Trophoblast cell (in vitro differentiated cells and primary cell): ENCODE results near the gene GOLGA6L2.
A peak's percentile ranks its signal among the peaks of the same experiment; 100 is the strongest.
"Not testable (repeated sequence)": the region's sequence is repeated elsewhere in the genome, so short reads cannot be mapped to it uniquely, and the experiment has no call there.

Experiments
- DNase-seq, 2 donors: peaks; one replicate each; pipeline ENCODE4 v3.0.0-alpha.2; 2016
- H2AFZ ChIP-seq: 2 replicates; pipeline ENCODE4 v1.6.1; 2013; ENCODE audit warnings: low read length, moderate library complexity, mild to moderate bottlenecking; ENCODE audit not compliant: insufficient read depth, poor library complexity
- H2AK5ac ChIP-seq: 2 replicates; pipeline ENCODE4 v1.6.1; 2013; ENCODE audit warnings: mild to moderate bottlenecking, low read length
- H2BK120ac ChIP-seq: 2 replicates; pipeline ENCODE4 v1.6.1; 2013; ENCODE audit warnings: low read length, mild to moderate bottlenecking, moderate library complexity; ENCODE audit not compliant: insufficient read depth, poor library complexity
- H2BK12ac ChIP-seq: 2 replicates; pipeline ENCODE4 v1.6.1; 2013; ENCODE audit warnings: mild to moderate bottlenecking, low read length, moderate library complexity
- H2BK5ac ChIP-seq: 2 replicates; pipeline ENCODE4 v1.6.1; 2013; ENCODE audit warnings: low read length, low read depth, moderate library complexity, mild to moderate bottlenecking; ENCODE audit not compliant: poor library complexity
- H3K14ac ChIP-seq: 2 replicates; pipeline ENCODE4 v1.6.1; 2013; ENCODE audit warnings: mild to moderate bottlenecking, low read length
- H3K18ac ChIP-seq: 2 replicates; pipeline ENCODE4 v1.6.1; 2013; ENCODE audit warnings: mild to moderate bottlenecking, low read length
- H3K23ac ChIP-seq: 2 replicates; pipeline ENCODE4 v1.6.1; 2013; ENCODE audit warnings: low read length
- H3K27ac ChIP-seq: 2 replicates; pipeline ENCODE4 v1.5.1; 2013; ENCODE audit warnings: low read depth, mild to moderate bottlenecking, inconsistent platforms, low read length, moderate library complexity
- H3K27me3 ChIP-seq: 2 replicates; pipeline ENCODE4 v1.6.1; 2013; ENCODE audit warnings: inconsistent platforms, mild to moderate bottlenecking, low read length, moderate library complexity; ENCODE audit not compliant: insufficient read depth
- H3K36me3 ChIP-seq, 2 experiments: 1 replicate in 1 of 2; 2 replicates in 1 of 2; pipeline ENCODE4 v1.6.1; 2013; ENCODE audit warnings: low read length in 2 of 2, mild to moderate bottlenecking in 2 of 2, moderate library complexity in 1 of 2; ENCODE audit not compliant: insufficient read depth in 2 of 2, control insufficient read depth in 1 of 2
- H3K4ac ChIP-seq: 2 replicates; pipeline ENCODE4 v1.6.1; 2013; ENCODE audit warnings: low read depth, mild to moderate bottlenecking, low read length, moderate library complexity
- H3K4me1 ChIP-seq, 2 experiments: 1 replicate in 1 of 2; 2 replicates in 1 of 2; pipeline ENCODE4 v1.6.1; 2013; ENCODE audit warnings: low read length in 2 of 2, mild to moderate bottlenecking in 2 of 2, moderate library complexity in 1 of 2; ENCODE audit not compliant: insufficient read depth in 2 of 2, control insufficient read depth in 1 of 2
- H3K4me2 ChIP-seq: 2 replicates; pipeline ENCODE4 v1.6.1; 2013; ENCODE audit warnings: inconsistent platforms, mild to moderate bottlenecking, low read length, moderate library complexity
- H3K4me3 ChIP-seq: 2 replicates; pipeline ENCODE4 v1.5.1; 2013; ENCODE audit warnings: mild to moderate bottlenecking, low read depth, low read length, inconsistent platforms
- H3K79me1 ChIP-seq: one replicate; pipeline ENCODE4 v1.6.1; 2013; ENCODE audit warnings: low read length
- H3K79me2 ChIP-seq: 2 replicates; pipeline ENCODE4 v1.6.1; 2013; ENCODE audit warnings: low read length, mild to moderate bottlenecking; ENCODE audit not compliant: control insufficient read depth, insufficient read depth, poor library complexity
- H3K9ac ChIP-seq: 2 replicates; pipeline ENCODE4 v1.6.1; 2013; ENCODE audit warnings: mild to moderate bottlenecking, low read length
- H3K9me3 ChIP-seq: 2 replicates; pipeline ENCODE4 v1.6.1; 2013; ENCODE audit warnings: low read depth, mild to moderate bottlenecking, control low read depth, inconsistent platforms, low read length; ENCODE audit not compliant: insufficient read depth
- H4K12ac ChIP-seq: 2 replicates; pipeline ENCODE4 v1.6.1; 2013; ENCODE audit warnings: low read depth, mild to moderate bottlenecking, low read length, moderate library complexity
- H4K8ac ChIP-seq: 2 replicates; pipeline ENCODE4 v1.6.1; 2013; ENCODE audit warnings: low read depth, mild to moderate bottlenecking, low read length, moderate library complexity
- H4K91ac ChIP-seq: one replicate; pipeline ENCODE4 v1.6.1; 2013; ENCODE audit warnings: low read depth, mild to moderate bottlenecking, low read length, moderate library complexity
- WGBS: extraction: QIAGEN DNeasy Blood & Tissue Kit; methylation state at CpG from one replicate; pipeline ENCODE4 v1.1.7; 2013; ENCODE audit warnings: missing lambda C conversion rate; ENCODE audit not compliant: insufficient read length, insufficient coverage; ENCODE audit errors: extremely low coverage; 5-methylcytosine and 5-hydroxymethylcytosine counted together

The GOLGA6L2 gene

GRCh38 chr15:23425327-23425726, 21.7 kb downstream of the GOLGA6L2 start:
- not testable (repeated sequence) for H4K91ac ChIP-seq, H3K4me3 ChIP-seq, H2BK5ac ChIP-seq, H3K79me1 ChIP-seq, H3K36me3 ChIP-seq, DNase-seq, H3K14ac ChIP-seq, H4K8ac ChIP-seq, H3K9ac ChIP-seq, H3K4ac ChIP-seq, H4K12ac ChIP-seq, H3K4me2 ChIP-seq, H3K79me2 ChIP-seq, H3K18ac ChIP-seq, H2BK12ac ChIP-seq, H2AFZ ChIP-seq, H3K4me1 ChIP-seq, H3K23ac ChIP-seq, H2AK5ac ChIP-seq, H2BK120ac ChIP-seq, H3K27ac ChIP-seq, H3K27me3 ChIP-seq
- WGBS = no CpG with 5 or more reads among the region's 8 CpGs
- peaks cover 12% of the 10 kb centered on the region for H3K9me3 ChIP-seq

DNA sequence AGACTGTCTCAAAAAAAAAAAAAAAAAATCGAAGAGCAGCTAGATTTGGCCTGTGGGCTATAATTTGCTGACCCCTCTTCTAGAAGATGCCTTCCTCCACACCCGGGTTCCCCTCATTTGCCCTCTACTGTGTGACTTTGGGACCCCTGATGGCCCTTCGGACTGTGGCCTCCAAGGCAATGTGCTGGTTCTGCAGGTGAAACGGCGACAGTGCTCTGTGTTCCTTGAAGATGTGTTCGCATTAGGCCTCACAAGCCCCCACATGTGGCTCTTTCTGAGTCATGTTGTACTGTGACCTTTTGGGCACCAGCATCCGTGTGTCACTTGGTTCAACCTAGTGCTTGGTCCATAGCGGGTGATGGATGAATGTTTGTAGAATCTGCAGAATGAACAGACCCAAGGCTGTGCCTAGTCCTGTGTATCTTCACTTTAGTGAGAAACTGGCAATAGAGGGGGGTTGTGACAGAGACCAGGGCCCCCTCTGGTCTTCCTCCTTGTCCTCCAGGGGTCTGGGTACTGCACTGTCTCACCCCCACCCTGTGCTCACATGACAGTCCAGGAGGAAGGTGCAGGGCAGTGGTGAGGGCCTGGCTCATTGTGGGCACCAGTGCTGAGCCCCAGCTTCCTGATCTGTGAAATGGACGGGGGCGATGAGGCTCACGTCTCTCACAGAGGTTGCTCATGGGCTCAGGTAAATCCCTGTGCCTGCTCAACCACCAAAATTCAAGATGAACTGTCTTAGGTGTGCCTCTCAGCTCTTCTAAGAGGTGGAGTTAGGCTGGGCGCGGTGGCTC, 22.7 kb downstream of the GOLGA6L2 start:
- no peak overlapping the region for H2BK12ac ChIP-seq
- H3K4me1 ChIP-seq = peaks cover 3% of the 10 kb centered on the region in 2 experiments
- no peaks in the 10 kb centered on the region for H3K36me3 ChIP-seq
- H3K9ac ChIP-seq = no peak overlapping the region
- peaks cover 2% of the 10 kb centered on the region for H3K79me1 ChIP-seq
- no peak overlapping the region for H4K91ac ChIP-seq
- H2AFZ ChIP-seq = no peak overlapping the region
- peaks cover 15% of the 10 kb centered on the region for H3K9me3 ChIP-seq
- H3K4me3 ChIP-seq = no peak overlapping the region
- no peak overlapping the region for H2BK120ac ChIP-seq
- H2BK5ac ChIP-seq = no peak overlapping the region
- H2AK5ac ChIP-seq = no peak overlapping the region
- no peaks in the 10 kb centered on the region for H3K27me3 ChIP-seq
- no peak for DNase-seq
- H3K14ac ChIP-seq = no peak overlapping the region
- no peaks in the 10 kb centered on the region for H3K79me2 ChIP-seq
- no peak overlapping the region for H3K18ac ChIP-seq
- H3K23ac ChIP-seq = no peak overlapping the region
- no peak overlapping the region for H3K4me2 ChIP-seq
- H4K8ac ChIP-seq = no peak overlapping the region
- no peak overlapping the region for H4K12ac ChIP-seq
- H3K4ac ChIP-seq = no peak overlapping the region
- WGBS = no CpG with 5 or more reads among the region's 13 CpGs
- H3K27ac ChIP-seq = no peak overlapping the region

- Histone ChIP-seq H2BK12ac (peak overlapping the region; percentile 4), H3K9me3 (peaks cover 15% of the 10 kb centered on the region), H3K4me2 (no peak overlapping the region), H3K4ac (no peak overlapping the region), H3K27me3 (no peaks in the 10 kb centered on the region), H2AFZ (no peak overlapping the region), H4K12ac (no peak overlapping the region), H3K14ac (no peak overlapping the region), H2AK5ac (no peak overlapping the region), H3K4me3 (no peak overlapping the region), H3K79me2 (no peaks in the 10 kb centered on the region), H3K9ac (no peak overlapping the region), H3K18ac (no peak overlapping the region), H2BK120ac (peak overlapping the region; percentile 10), H3K79me1 (peaks cover 2% of the 10 kb centered on the region), H3K23ac (no peak overlapping the region), H4K91ac (no peak overlapping the region), H3K4me1 (peaks cover 3% of the 10 kb centered on the region in 2 experiments), H2BK5ac (no peak overlapping the region), H3K27ac (peak overlapping the region; percentile 20), H3K36me3 (no peaks in the 10 kb centered on the region), H4K8ac (no peak overlapping the region)
- WGBS = no CpG with 5 or more reads among the region's 8 CpGs
- DNase-seq = peak in 1 of 2 donors; percentile 4
Measured at GRCh38 chr15:23422946-23423708, 23.9 kb downstream of the GOLGA6L2 start.

- no peak overlapping the region for H3K18ac ChIP-seq
- H3K9ac ChIP-seq = no peak overlapping the region
- no peak overlapping the region for H3K4me2 ChIP-seq
- DNase-seq = no peak
- no peak overlapping the region for H3K4ac ChIP-seq
- peak overlapping the region; percentile 32 for H2BK12ac ChIP-seq
- H3K14ac ChIP-seq = no peak overlapping the region
- no CpG with 5 or more reads among the region's 18 CpGs for WGBS
- no peaks in the 10 kb centered on the region for H3K36me3 ChIP-seq
- peak overlapping the region; percentile 20 for H3K27ac ChIP-seq
- H3K79me2 ChIP-seq = no peaks in the 10 kb centered on the region
- no peak overlapping the region for H3K4me3 ChIP-seq
- no peak overlapping the region for H3K23ac ChIP-seq
- H3K9me3 ChIP-seq = peaks cover 15% of the 10 kb centered on the region
- peaks cover 3% of the 10 kb centered on the region in 2 experiments for H3K4me1 ChIP-seq
- H4K91ac ChIP-seq = no peak overlapping the region
- no peak overlapping the region for H2AK5ac ChIP-seq
- H2BK120ac ChIP-seq = peak overlapping the region; percentile 10
- no peak overlapping the region for H2BK5ac ChIP-seq
- H3K27me3 ChIP-seq = no peaks in the 10 kb centered on the region
- H4K12ac ChIP-seq = no peak overlapping the region
- no peak overlapping the region for H2AFZ ChIP-seq
- peaks cover 2% of the 10 kb centered on the region for H3K79me1 ChIP-seq
- H4K8ac ChIP-seq = no peak overlapping the region
Measured at GRCh38 chr15:23422099-23422945, 24.7 kb downstream of the GOLGA6L2 start.
